IPS DF 4.7 (cell line): ENCODE results near the gene PITPNB.

ENCODE experiments used
- DNase-seq: peaks from one replicate; pipeline ENCODE4 v3.0.0-alpha.2; 2013; ENCODE audit warnings: low spot score; ENCODE audit errors: extremely low read depth

The PITPNB gene

DNA sequence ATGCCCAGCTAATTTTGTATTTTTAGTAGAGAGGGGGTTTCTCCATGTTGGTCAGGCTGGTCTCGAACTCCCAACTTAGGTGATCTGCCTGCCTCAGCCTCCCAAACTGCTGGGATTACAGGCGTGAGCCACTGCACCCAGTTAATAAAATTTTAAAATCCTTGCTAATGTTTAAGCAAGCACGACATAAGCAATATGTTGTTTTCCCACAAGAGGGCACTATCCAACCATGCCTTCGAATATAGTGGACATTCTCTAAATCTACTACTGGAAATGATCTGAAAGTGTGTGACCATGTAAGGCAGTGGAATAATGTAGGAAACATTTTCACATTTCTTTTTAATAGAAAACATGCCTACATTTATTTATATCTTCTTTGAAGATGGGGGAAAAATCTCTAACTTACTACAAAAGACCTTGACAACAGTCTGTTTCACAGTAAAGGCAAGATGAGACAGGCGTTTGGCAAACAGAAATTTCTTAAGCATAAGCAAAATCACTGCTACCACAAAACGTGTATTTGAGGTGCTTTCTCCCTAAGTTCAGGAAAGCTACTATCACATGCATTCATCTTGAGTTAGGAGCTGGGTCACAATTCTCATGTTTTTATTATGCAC is 38.2 kb downstream of the PITPNB start:
- peak; percentile 49 for DNase-seq

DNA sequence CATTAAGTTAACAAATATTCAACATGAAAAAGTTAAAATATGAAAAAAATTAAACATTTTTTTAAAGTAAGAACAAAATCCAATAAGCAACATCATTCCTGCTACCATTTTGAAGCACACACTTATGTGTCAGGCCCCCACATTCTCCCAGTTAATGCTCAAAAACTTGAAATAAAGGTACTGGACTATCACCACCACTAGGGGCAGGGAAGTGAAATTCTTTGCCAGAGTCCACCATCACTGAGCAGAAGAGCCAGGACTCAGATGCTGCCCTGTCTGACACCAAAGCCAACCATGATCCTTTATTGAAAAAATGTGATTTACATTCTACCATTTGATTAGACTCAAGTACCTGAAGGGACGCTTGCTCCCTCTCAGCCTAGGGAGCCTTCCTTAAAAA is 39.1 kb downstream of the PITPNB start:
- no peak for DNase-seq

DNA sequence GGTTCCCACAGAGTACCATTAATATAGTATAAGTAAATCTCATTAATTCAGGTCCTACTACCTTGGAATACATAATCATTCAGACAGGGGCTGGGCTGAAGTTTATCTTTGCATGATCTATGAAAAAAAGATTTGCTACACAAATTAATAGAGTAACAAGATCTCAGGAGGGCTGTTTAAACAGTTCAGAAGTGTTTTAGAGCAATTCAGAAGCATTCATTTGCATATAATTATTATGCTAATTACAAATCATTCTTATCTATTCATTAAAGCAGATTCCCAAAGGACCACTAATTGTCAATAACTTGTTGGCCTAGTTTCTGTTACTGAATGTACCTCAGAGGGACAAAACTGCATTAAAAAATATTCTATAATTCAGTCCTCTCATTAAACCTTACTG is 40.5 kb downstream of the PITPNB start:
- no peak for DNase-seq

DNA sequence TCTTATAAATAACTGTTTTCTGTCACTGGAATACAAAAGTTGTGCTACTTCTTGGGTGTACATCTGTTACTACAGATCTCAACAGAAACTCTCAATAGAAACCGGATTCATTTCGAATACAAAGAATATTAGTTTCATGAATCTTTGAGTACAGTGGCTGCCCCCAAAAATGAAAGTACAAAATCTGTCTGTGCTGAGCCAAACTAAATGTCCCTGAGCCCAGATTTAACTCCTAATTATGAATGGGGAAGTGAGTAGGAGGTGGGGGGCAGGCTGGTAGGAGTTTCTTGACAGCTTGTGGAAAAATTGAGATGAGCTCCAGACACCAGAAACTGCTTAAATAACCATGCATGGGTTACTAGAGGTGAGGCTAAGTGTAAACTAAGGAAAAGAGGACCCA is 41.6 kb downstream of the PITPNB start:
- DNase-seq = no peak

DNA sequence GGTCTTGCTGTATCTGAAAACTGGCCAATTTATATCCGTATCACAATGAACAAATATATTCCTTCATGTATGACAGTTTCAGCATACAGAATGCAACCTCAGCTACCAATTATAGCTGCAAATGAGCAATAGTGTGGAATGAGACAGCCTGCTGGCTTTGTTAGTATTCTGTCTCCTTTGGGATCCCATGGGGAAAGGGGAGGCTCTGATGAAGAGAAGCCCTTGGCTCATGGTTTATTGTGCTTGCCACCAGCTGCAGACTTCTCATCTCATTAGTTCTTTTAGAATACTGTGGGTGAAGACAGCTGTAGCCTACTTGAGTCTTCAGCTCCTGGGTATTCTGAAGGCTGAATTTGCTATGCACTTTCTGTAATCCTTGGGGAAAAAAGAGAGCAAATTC is 42.4 kb downstream of the PITPNB start:
- no peak for DNase-seq

DNA sequence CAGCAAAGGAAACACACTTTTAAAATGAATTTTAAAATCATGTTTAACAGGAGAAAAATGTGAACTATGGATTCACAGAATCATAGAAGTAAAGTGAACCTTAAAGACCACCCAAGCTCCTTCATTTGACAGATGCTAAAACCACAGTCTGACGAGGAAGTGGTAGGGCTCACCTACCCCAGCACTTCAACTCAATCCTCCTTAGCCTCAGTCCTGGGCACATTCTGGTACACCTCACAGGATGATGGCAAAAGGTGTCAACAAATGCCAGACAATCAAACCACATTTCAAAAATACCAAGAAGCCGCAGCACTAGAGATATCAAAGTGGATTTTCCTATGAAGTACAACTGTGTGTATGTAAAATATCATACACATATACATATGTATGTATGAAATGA is 43.1 kb downstream of the PITPNB start:
- no peak for DNase-seq

DNA sequence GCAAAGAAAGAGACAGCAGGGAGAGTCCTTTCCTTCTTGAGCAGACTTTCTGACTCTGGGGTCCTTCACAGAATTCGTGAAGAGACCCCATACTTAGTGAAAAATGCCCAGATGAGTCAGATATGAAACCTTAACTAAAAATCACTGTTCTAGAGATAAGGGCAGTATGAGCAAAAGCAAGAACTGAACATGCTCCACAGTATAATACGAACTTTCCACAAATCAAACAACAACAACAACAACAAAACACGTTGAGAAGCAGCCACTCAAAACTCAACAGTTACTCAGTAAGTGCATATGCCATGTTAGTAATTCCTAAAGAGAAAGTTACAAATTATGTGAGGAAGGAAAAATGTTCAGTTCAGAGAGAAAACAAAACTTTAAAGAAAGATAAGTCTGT is 44.3 kb downstream of the PITPNB start:
- no peak for DNase-seq

DNA sequence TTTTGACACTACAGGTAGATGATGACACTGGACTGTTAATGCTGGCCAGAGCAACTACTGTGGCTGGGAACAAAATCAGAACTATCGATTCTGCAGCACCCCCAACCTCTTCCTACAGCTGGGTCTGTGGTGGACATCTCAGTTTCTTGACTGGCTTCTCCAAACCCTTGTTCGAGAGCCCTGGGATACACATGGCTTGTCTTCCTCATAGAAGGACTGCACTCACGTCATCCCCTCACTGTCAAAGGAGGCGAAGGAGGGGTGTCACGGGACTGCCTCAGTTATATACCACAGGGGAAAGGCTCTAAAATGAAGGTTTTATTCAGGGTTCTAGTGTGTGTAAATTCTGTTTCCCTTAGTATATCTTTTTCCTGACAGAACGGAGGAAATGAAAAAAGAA is 44.9 kb downstream of the PITPNB start:
- DNase-seq = no peak

DNA sequence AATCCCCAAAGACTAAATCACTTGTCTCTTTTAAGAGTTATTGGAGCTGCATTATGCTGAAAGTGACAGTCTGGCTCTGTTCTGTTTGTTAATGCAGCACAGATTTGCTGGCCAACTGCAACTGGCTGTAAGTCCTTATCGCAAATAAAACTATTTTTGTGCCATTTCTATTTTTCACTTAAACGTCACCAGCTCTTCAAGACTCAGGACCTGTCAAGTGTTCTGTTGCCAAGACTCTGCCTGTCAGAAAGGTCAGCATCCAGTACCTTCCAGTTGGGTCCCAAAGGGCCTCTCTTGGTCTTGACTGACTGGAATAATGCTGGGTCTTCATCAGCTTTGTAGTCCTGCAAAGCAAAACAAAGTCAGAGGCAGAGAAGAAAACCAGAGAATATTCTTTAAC is 45.6 kb downstream of the PITPNB start:
- no peak for DNase-seq

DNA sequence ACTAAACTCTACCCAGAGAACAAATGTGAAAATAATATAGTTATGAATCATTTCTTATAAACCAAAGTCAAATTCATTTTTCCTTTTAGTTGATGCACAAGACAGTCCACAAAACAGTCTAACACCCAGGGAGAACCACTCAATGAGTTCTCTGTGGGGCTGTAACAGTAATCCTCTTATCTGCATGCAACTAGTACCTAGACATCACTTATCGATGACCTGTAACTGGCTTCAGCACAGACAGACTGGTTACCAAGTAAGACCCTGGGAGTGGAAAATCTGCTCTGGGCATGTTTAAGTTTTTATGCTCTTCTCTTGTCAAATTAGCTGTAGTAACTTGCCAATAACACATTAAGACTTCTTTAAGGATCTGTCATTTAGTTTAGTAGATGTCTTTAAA is 46.6 kb downstream of the PITPNB start:
- DNase-seq = no peak

DNA sequence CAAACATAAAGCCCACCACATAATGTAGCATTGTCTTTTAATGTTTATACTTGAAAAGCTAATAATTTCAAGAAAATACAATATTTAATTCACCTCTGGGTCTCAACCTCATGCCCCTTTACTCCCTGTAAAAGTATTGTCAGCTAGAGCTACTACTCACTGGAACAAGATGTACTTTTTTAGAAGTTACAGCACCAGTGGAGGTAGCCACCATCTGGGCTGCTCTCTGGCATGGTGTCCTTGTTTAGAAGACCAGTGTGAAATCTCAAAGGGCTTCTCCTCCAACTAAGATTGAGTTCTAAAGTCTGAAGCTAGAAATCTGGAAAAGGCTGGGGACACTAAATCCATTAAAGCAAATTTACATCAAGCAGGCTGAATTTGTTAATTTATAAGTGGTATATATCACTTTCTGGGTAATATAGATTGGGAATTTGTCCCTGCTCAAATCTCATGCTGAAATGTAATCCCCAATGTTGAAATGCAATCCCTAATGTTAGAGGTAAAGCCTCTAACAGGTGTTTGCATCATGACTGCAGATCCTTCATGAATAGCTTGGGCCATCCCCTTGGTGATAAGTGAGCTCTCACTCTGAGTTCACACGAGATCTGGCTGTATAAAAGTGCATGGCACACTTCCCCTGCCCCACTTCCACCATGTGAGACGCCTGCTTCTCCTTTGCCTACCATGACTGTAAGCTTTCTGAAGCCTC is 47.6 kb downstream of the PITPNB start:
- DNase-seq = no peak

DNA sequence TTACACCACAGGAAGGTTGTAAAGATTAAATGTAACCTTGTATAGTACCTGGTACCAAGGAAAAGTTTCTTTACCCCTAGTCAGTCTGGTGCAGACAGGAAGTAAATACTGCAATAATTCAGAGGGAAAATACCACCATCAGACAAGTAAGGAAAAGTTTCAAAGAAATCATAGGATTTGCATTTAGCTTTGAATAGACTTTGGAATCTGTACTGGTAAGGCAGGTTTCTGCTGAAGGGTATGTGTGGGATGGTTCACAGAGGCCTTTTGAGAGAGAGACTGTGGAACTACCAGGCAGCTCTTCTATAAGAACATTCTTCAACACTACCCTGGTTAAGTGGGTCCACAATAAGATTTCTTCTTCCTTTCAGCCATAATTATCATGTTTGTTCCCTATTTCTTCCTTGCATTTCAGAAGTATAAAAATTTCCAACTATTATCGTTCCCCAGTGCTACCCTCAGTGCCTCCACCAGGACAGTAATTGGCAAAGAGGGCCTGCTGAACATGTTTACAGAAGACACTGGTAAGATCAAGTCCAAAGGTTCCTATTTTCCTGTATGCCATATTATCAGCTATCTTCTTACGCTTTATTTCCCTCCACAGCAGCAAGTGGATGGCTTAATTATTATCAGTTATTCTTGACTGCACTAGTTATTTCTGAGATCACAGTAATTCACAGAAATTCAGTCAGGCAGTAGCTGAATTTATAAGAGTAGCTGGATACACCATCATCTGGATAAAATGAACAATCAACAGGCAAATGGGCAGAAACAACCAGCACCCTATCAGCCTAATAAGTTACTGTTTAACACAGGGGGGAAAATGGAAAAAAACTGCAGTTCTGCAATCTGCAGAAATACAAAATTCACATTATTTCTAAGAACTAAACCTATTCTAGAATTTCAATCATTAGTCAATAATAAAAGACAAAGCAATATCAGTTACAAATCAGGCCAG is 48.5 kb downstream of the PITPNB start:
- no peak for DNase-seq

DNA sequence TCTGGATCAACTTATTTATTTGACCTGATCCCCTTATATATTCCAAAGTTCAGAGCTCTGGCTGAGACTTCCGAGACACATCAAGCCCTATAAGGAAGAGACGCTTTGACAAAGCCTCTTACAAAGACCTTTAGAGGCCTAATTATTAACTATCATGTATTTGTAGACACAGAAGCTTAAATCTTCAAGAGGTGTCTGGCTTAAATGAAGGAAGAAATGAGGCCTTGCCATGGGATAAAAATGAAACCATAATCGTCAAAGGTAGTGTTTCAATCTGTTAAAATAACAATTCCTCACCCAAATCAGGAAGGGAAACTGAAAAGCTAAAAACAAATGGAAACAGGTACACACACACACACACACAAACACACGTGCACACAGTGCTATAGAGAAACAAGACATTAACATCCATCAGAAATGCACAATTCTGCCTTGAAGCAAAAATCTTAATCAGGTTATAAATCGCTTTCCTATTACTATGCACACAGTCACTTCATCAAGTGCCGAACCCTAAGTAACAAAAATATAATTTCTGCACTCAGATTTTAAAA is 50.2 kb downstream of the PITPNB start:
- no peak for DNase-seq

DNA sequence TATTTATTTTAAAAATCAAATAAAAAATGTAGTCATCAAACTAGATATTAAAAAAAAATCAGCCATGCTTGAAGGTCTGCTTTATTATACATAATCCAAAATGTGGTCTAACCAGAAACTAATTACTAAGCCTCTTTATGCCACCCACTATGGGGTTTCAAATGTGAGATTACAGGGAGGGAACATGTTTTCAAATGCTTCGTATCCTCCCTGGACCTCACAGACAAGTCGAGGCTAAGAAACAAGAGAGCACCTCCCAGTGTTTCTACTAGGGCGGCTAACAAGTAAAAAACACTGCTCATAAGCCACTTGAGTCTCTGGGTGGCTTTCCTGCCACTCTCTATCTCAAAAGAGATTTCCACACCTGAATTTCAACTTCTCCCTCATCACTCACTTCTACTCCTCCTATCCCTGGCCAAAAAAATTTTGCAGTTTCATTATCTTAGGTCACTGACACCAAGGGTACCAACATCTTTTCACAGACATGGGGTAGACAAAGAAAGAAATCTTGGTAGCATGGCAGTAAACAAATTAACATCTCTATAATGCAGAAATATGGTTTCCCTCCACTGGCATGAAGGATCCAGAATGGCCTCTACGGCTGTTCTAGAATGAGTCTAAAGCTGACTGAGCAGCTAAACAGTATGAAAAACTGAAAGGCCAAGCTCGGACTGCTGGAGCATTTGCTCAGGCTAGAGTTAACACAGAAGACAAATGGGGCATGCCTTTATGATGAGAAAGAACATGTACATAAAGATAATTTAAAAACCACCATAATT is 50.9 kb downstream of the PITPNB start:
- DNase-seq = no peak

DNA sequence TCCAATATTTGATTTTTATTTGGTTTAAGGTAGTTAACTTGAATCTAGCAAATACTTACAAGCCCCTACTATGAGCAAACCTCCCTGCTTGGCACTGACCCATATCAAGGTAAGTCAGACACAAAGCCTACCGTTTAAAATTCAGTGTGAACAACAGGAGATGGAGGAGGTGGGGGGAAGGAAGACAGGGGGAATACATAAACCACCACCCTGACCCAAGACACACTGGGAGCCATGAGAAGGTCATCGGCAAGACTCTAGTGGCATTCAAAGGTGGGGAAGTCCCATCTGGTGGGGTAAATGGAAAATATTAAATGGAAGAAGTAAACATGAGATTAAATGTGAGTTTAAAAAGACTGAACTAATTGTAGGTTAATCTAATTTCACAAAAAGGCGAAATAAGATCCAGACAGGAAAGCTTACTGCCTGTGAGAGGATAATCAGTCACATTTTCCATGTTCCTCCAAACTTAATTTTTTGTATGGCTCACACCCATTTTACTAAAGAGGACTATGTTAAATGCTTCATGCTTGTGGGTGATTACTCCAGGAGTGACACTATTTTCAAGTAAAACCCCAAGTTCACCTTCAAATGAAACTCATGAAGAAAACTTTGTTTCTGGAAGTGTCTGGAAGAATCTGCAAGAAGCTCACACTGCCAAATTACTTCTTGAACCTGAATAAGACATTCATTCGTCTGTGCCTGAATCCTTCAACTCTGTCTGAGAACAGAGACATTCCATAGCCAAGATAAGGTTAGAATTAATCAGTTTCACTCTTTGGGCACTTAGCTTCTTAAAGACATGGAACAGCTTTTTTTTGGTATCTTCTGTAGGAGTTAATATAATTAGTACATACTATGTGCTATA is 51.7 kb downstream of the PITPNB start:
- no peak for DNase-seq

DNA sequence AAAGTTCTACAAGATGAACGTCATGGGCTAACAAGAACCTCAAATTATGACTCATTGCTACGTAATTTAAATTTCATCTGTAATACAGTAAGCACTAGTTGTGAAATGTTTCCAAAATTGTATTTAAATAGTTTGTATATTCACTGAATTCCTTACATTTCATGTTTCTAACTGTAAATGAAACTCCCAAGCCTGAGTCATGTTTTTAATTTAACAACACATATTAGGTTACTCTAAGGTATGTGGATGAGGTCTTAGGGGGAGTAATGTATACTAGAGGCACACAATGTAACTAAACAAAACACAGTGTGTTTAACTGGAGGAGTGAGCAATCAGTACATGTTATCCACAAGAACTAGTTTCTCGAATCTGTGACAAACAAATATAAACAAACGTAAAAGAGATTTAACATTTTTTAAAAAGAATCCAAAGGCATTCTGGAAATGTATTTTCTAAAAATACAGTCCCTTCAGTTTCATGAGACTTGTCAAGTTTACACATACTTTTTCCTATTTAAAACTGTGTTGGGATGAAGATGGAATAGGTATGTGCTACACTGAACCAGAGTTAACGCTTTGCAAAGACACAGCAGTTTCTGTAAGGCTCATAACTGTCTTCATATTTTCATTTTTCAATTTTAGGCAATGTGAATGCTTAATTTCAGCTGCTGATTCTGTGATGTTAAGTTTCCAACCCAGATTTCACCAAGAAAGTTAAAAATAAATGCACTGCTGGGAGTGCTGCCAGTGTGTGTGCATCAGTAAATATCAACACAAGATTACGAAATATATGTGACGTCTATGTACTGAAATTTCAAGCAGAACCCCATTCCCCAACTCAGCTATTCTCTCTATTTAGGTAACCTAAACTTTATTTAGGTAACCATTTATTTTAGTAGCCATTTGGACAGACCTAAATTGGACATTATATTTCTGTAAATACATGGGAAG is 52.6 kb downstream of the PITPNB start:
- no peak for DNase-seq

DNA sequence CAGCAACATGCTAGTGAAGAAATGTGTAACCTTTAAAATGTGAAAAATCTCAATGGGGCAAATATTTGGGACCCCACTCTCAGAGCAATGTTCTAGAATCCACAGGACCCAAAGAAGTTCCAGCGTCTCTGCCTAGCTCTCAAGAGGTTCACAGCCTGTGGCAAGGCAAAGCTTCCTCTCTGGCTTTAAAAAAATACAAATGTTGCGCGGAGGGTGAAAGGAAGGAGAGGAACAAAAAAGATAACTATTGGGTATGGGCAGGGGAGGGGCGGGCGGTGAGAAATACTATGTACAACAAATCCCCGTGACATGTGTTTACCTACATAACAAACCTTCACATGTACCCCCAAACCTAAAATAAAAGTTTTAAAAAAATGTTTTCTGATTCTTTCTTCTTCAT is 53.6 kb downstream of the PITPNB start:
- DNase-seq = no peak

DNA sequence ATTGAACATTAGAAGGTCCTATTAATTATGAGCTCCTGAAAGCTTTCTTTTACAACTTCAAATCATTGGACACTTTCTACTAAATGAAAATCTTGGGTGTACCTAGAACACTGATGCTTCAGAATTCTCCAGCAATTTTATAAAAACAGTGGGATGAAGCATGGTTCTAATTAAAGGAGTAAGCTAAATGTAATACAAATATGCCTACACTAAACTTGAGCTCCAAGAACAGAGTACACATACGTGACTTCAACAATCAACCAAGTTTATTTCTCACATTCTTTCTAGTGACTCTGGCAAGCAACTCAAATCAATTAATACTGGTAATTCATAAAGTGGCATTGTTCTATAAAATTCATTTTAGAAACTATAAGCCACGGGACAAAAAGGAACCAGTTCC is 55.5 kb downstream of the PITPNB start:
- DNase-seq = no peak

DNA sequence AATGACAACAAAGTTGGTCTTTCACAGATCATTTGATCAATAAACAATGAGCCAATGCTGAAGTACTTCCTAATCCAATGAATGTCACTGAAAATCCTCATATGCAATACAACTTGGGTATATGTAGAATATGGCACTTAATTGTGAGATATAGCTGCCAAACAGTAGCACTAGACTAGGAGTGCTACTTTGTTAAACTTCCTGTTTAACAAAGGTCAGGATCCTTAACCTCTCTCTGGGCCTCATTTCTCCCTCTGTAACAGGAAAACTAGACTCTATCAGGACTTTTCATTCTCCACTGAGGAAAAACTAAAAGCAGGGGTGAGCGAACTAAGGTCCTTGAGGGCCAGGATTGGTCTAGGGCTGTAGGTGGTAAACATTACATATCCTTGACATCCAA is 56.1 kb downstream of the PITPNB start:
- no peak for DNase-seq
